Measurements from ENCODE around the gene NT5DC1. TPM values are rescaled to one million over a fixed set of nuclear protein-coding genes. Genes with fewer than 3 reads are reported as not detected.
A peak's percentile ranks its signal among the peaks of the same experiment; 100 is the strongest.

The NT5DC1 gene
- total and polyA plus RNA-seq, 2 donors (not counting 1 experiment from before 2014, with no cell fraction given): 26.4 to 54.8 TPM

DNA sequence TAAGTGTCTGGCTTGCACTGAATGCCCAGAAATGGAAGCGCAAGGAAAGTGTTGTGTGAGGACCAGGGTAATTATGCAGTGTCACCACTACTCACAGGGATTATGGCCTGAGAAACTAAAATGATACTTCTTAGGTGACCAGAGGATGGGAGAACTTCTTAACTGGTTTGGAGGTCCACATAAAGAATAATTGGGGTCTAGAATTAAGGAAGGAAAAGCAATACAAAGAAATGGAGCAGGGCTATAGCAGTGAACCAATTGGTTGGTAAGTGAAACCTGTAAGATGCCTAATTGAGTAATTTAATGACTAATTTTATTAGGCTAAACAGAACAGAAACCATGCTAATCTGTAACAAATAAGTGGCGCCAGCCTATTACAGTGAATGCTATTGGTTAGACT lies 147.9 kb downstream of the NT5DC1 start:
- H3K27me3 ChIP-seq (replicated peaks in 1 of 4; ENCODE audit: control extremely low read depth in 1 of 4, control insufficient read depth in 3 of 4, insufficient read depth in 4 of 4, low read length in 3 of 4): no peaks in the 10 kb centered on the region
- no peak overlapping the region for H3K4me2 ChIP-seq (replicated peaks; ENCODE audit: low read depth, low read length, poor library complexity, severe bottlenecking)
- no peak overlapping the region for H3K4me3 ChIP-seq (ENCODE audit: control extremely low read depth in 1 of 5, extremely low read depth in 1 of 5, insufficient read depth in 1 of 5, low read depth in 2 of 5, low read length in 4 of 5)
- H3K9ac ChIP-seq (ENCODE audit: low read length): no peak overlapping the region
- H3K9me3 Mint-ChIP-seq (ENCODE audit: insufficient read depth): no peaks in the 10 kb centered on the region
- H3K4me1 ChIP-seq (ENCODE audit: control insufficient read depth in 2 of 2, insufficient read depth in 2 of 2, low read length in 2 of 2): peaks cover 26 to 29% of the 10 kb centered on the region in 2 donors
- H4K20me1 ChIP-seq (ENCODE audit: control insufficient read depth, insufficient read depth, low read length, poor library complexity, severe bottlenecking): no peaks in the 10 kb centered on the region
- H3K4me1 Mint-ChIP-seq: peaks cover 40% of the 10 kb centered on the region
- H3K27me3 Mint-ChIP-seq: no peaks in the 10 kb centered on the region
- WGBS (ENCODE audit: insufficient coverage): 100% methylated on average over 1 of the region's 2 CpGs
- H3K9me3 ChIP-seq (ENCODE audit: control extremely low read depth in 1 of 3, control insufficient read depth in 2 of 3, insufficient read depth in 1 of 3, low read length in 2 of 3): no peaks in the 10 kb centered on the region
- no peak overlapping the region for H2AFZ ChIP-seq (ENCODE audit: insufficient read depth, low read depth, low read length, poor library complexity, severe bottlenecking)
- peaks cover 0 to 5% of the 10 kb centered on the region in 2 experiments for H3K36me3 ChIP-seq (replicated peaks in 1 of 2; ENCODE audit: control extremely low read depth in 1 of 2, control insufficient read depth in 1 of 2, extremely low read depth in 1 of 2, insufficient read depth in 2 of 2, low read length in 1 of 2)
- no peak for ATAC-seq (ENCODE audit: low read depth)
- no peak for DNase-seq
- TF ChIP-seq EZH2 (IDR thresholded peaks at IDR 0.05; ENCODE audit: borderline replicate concordance, insufficient read depth, low read depth, low read length, poor library complexity, severe bottlenecking): no peak
- TF ChIP-seq, protein P1, sequence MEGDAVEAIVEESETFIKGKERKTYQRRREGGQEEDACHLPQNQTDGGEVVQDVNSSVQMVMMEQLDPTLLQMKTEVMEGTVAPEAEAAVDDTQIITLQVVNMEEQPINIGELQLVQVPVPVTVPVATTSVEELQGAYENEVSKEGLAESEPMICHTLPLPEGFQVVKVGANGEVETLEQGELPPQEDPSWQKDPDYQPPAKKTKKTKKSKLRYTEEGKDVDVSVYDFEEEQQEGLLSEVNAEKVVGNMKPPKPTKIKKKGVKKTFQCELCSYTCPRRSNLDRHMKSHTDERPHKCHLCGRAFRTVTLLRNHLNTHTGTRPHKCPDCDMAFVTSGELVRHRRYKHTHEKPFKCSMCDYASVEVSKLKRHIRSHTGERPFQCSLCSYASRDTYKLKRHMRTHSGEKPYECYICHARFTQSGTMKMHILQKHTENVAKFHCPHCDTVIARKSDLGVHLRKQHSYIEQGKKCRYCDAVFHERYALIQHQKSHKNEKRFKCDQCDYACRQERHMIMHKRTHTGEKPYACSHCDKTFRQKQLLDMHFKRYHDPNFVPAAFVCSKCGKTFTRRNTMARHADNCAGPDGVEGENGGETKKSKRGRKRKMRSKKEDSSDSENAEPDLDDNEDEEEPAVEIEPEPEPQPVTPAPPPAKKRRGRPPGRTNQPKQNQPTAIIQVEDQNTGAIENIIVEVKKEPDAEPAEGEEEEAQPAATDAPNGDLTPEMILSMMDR (IDR thresholded peaks at IDR 0.05): no peak
- H3K79me2 ChIP-seq (ENCODE audit: control insufficient read depth, insufficient read depth, low read length): peaks cover 27% of the 10 kb centered on the region
- no peak overlapping the region for H3K27ac Mint-ChIP-seq
- intact Hi-C loops (cut with micrococcal nuclease): no loop called here
- POLR2A ChIA-PET: no interaction called here
- H3K27ac ChIP-seq (ENCODE audit: low read length in 2 of 2): peak overlapping the region in 1 of 2 donors; percentile 48
- no peak overlapping the region for H3K4me3 Mint-ChIP-seq
- CTCF ChIA-PET: no interaction called here

DNA sequence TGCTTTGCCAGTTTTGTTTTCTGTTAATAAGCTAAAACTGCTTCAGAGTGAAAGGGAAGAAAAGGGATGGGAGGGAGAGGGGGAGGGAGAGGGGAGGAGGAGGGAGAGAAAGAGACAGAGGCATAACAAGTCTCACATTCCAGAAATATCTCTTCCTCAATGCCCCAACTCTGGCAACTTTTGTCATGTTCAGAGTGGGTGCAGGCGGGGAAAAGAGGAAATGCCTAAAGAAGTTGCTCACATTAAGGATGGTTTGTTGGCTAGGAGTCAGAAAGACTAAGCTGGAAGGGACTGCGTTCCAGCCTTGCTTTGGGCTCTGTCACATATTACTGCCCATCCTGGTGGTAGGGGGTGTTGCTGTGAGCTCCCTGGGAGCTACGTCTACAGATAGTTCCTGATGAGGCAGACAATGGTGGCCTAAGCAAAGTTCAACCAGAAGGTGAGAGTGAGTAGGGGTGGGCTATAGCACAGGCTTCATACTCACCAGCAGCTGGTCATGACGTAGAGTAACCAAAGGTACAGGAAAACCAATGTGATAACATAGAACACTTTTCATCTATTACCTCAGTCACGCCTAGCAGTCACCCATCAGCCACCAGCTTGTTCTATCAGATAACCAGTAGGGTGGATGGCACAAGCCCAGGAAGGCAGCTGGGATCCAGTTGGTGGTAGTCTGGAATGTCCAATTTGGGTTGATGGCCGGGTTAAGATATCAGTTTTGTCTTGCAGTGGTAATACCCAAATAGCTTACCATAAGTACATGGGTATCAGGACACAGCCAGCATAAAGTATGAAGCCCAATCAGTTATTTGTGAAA lies 151.1 kb downstream of the NT5DC1 start:
- Histone ChIP-seq H3K27me3 (replicated peaks in 1 of 4; ENCODE audit: control extremely low read depth in 1 of 4, control insufficient read depth in 3 of 4, insufficient read depth in 4 of 4, low read length in 3 of 4) (no peaks in the 10 kb centered on the region), H3K36me3 (replicated peaks in 1 of 2; ENCODE audit: control extremely low read depth in 1 of 2, control insufficient read depth in 1 of 2, extremely low read depth in 1 of 2, insufficient read depth in 2 of 2, low read length in 1 of 2) (no peaks in the 10 kb centered on the region), H3K79me2 (ENCODE audit: control insufficient read depth, insufficient read depth, low read length) (peaks cover 40% of the 10 kb centered on the region), H3K9me3 (ENCODE audit: control extremely low read depth in 1 of 3, control insufficient read depth in 2 of 3, insufficient read depth in 1 of 3, low read length in 2 of 3) (no peaks in the 10 kb centered on the region), H3K9ac (ENCODE audit: low read length) (no peak overlapping the region), H3K4me1 (ENCODE audit: control insufficient read depth in 2 of 2, insufficient read depth in 2 of 2, low read length in 2 of 2) (peaks cover 31 to 36% of the 10 kb centered on the region in 2 donors), H4K20me1 (ENCODE audit: control insufficient read depth, insufficient read depth, low read length, poor library complexity, severe bottlenecking) (no peaks in the 10 kb centered on the region), H3K4me3 (ENCODE audit: control extremely low read depth in 1 of 5, extremely low read depth in 1 of 5, insufficient read depth in 1 of 5, low read depth in 2 of 5, low read length in 4 of 5) (no peak overlapping the region), H3K4me2 (replicated peaks; ENCODE audit: low read depth, low read length, poor library complexity, severe bottlenecking) (peak overlapping the region; percentile 11), H2AFZ (ENCODE audit: insufficient read depth, low read depth, low read length, poor library complexity, severe bottlenecking) (no peak overlapping the region), H3K27ac (ENCODE audit: low read length in 2 of 2) (no peak overlapping the region)
- intact Hi-C loops (cut with micrococcal nuclease): no loop called here
- ATAC-seq (ENCODE audit: low read depth) (no peak), DNase-seq (no peak)
- Mint-ChIP-seq H3K27ac (no peak overlapping the region), H3K9me3 (ENCODE audit: insufficient read depth) (no peaks in the 10 kb centered on the region), H3K4me3 (peak overlapping the region; percentile 71), H3K27me3 (no peaks in the 10 kb centered on the region), H3K4me1 (peaks cover 40% of the 10 kb centered on the region)
- CTCF ChIA-PET: interaction anchor here (0.7 to 1.0 kb wide), 4 partner anchors 17 to 282 kb away, joined by 3 read pairs; no protein-coding TSS in a partner anchor
- POLR2A ChIA-PET: interaction anchor here (0.6 kb wide), 1 partner anchor 151 kb away, joined by 9 read pairs; no protein-coding TSS in a partner anchor
- TF ChIP-seq EZH2 (IDR thresholded peaks at IDR 0.05; ENCODE audit: borderline replicate concordance, insufficient read depth, low read depth, low read length, poor library complexity, severe bottlenecking): no peak
- TF ChIP-seq, protein P1 (IDR thresholded peaks at IDR 0.05): no peak
- 92% methylated on average over 4 of the region's 6 CpGs for WGBS (ENCODE audit: insufficient coverage)
